GM19438 (cell line): ENCODE measurements around the gene ATCAY.
"Not testable (repeated sequence)": the region's sequence is repeated elsewhere in the genome, so short reads cannot be mapped to it uniquely, and the experiment has no call there.

Experiments
- ATAC-seq: cut with Tn5 transposase; IDR thresholded peaks from one replicate; pipeline ENCODE4 v1.9.1; 2021; ENCODE audit warnings: low read depth; ENCODE audit not compliant: unreplicated experiment

Gene ATCAY

DNA sequence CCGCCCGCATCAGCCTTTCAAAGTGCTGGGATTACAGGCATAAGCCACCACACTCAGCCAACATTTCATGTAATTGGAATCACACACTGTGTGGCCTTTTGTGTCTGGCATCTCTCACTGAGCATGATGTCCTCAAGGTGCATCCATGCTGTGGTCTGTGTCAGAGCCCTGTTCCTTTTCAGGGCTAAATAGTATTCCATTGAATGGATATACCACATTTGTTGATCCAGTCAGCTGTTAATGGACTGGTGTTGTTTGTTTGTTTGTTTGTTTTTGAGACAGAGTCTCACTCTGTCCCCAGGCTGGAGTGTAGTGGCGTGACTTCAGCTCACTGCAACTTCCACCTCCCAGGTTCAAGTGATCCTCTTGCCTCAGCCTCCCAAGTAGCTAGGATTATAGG lies 17.9 kb downstream of the ATCAY start:
- ATAC-seq: no peak

GRCh38 chr19:3899531-3900294 lies 19.2 kb downstream of the ATCAY start:
- ATAC-seq: no peak

DNA sequence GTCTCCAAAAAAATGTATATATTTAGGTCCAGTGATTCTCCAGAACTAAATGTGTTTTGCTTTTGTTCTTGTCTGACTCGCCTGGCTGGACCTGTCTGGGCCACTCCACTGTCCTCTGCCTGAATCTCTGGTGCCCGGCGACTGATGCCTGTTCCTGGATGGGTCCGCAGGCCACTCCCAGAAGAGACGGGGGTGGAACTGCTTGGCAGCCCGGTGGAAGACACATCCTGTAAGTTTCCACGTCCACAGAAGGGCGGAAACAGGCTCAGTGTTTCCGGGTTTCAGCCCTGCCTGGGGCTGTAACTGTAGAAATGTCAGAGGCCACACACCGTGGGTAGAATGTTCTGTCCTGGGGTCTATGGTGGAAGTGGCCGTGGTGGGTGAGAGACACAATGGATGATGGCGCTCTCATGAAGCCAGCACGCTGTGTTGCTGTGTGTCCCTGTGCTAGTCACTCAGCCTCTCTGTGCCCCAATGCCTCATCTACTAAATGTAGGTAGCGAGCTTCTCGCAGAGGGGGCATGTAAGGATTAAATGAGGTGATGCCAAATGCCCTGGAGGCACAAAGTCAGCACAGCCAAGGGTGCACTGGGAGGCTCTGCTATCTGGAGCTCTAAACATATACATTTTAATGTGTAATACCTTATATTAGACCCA lies 22.0 kb downstream of the ATCAY start:
- no peak for ATAC-seq

DNA sequence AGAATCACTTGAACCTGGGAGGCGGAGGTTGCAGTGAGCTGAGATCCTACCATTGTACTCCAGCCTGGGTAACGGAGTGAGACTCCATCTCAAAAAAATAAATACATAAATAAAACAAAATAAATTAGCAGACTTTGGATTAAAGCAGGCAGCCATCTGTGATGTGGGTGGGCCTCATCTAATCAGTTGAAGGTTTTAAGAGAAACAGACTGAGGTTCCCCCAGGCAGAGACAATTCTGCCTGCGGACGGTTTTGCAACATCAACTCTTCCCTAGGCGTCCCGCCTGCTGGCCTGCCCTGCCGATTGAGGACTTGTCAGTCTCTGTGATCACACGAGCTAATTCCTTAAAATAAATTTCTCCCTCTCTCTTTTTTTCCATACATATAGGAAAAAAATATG lies 23.7 kb downstream of the ATCAY start:
- no peak for ATAC-seq

DNA sequence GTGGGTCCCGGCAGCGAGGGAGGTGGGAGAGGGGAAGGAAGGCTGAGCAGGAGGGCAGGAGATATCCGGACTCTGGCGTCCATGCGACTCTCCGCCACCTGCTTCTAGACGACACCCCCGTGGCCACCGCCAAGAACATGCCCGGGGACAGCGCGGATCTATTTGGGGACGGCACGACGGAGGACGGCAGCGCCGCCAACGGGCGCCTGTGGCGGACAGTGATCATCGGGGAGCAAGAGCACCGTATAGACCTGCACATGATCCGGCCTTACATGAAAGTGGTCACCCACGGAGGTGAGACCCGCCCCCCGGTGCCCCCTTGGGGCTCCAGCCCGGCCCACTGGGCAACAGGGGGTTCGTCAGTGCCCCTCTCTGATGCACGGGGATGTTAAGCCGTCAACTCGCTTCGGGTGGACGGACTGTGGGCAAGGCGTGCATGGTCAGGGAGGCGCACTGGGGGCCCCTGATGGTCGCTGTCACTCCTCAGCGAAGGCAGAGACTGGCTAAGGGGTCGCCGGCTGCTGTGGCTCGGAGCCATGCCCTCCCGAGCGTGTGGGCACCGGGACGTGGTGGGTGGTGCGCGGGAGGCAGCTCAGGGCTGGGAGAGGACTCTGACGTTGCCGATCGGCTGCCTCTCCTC lies 27.3 kb downstream of the ATCAY start:
- no peak for ATAC-seq

DNA sequence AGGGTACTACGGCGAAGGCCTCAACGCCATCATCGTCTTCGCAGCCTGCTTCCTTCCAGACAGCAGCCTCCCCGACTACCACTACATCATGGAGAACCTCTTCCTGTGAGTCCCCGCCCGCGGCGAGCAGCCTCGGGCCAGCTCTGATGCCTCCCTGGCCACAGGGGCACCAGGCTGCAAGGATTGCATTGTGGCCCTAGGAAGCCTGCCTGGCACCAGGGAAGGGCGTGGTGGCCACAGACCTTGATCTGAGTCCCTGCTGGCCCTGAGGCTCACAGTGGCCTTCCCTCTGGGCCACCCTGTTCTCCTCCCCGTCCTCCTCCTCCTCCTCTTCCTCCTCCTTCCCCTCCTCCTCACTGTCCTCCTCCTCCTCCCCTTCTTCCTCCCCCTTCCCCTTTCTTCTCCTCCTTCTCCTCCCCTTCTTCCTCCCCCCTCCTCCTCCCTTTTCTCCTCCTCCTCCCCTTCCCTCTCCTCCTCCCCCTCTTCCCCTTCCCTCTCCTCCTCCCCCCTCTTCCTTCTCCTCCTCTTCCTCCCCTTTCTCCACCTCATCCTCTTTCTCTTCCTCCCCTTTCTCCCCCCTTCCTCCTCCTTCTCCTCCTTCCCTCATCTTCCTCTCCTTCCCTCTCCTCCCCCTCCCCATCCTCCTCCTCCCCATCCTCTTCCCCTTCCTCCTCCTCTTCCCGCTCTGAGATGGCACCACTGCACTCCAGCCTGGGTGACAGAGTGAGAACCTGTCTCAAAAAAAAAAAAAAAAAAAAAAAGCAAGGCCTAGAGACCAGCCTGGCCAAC lies 28.0 kb downstream of the ATCAY start:
- ATAC-seq: no peak

- no peak for ATAC-seq
Observed at GRCh38 chr19:3910105-3910504, 29.6 kb downstream of the ATCAY start.

- ATAC-seq: no peak
Observed at GRCh38 chr19:3914199-3914598, 33.7 kb downstream of the ATCAY start.

GRCh38 chr19:3916033-3916432 lies 35.5 kb downstream of the ATCAY start:
- ATAC-seq: no peak

- ATAC-seq: no peak
Observed at GRCh38 chr19:3919793-3920192, 39.3 kb downstream of the ATCAY start.

DNA sequence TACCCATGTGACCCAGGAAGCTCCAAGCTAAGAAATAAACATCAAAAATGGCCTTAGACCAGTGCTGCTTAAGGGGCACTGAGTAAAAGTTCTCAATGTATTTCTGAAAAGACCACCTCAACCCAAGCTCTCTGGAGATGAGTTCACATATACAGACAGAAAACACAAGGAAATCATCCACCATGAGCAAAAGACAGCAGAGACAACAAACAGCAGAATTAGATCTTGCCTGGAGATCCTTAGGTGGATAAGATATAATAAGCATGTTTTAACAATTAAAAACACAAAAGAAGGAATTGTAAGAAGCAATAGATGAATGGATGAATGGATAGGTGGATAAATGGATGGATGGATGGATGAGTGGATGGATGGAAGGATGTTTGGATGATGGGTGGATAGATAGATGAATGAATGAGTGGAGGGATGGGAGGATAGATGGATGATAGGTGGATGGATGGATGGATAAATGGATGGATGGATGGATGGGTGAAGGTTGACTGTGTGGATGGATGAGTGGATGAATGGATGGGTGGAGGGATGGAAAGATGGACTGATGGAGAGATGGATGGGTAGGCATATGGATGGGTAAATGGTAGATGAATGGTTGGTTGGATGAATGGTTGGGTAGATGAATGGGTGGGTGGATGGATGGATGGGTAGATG lies 42.7 kb downstream of the ATCAY start:
- ATAC-seq: no peak

DNA sequence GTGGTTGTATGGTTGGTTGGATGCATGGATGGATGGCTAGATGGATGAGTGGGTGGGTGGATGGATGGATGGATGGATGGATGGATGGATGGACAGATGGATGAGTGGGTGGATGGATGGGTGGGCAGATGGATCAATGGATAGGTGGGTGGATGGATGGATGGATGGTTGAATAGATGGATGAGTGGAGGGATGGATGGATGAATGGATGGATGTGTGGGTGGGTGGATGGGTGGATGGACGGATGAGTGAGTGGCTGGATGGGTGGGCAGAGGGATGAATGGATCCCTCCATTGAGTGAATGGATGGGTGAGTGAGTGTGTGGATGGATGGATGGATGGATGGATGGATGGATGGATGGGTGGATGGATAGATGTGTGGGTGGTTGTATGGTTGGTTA lies 43.4 kb downstream of the ATCAY start:
- no peak for ATAC-seq

GRCh38 chr19:3931041-3931440 lies 50.6 kb downstream of the ATCAY start:
- ATAC-seq: no peak

DNA sequence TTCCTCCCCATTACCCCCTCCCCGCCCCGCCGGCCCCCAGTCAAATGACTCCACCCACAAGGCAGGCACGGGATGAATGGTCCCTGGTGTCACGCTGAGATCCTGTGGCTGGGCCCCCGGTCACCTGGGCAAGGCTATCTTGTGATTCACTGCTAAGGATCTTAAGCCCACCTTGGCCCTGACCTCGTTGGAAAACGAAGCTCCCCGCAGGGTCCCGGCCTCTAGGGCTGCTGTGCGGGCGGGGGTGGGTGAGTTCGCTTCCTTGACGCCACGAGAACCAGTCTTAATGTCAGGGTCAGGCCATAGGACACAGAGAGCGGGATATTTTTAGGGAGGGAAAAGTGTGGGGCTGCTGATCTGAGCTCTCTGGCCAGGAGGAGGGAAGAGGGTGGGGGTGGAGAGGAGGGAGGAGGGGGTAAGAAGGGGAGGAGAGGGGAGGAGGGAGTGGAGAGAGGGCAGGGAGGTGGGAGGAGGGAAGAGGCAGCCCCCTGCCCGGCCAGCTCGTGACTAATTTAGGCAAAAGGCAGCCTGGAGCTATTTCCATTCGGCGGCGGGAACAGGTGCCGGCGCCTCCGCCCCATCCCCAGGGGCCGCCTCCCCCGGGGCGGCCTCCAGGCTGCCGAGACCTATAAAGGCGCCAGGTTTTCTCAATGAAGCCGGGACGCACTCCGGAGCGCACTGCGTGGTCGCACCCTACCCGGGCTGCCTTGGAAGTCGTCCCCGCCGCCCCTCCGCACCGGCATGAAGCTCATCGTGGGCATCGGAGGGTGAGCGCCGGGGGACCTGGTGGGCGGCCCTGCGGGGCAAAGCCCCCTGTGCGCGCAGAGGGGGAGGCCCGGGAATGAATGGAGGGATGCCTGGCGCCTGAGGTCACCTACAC lies 52.7 kb downstream of the ATCAY start, which contains the start of gene NMRK2:
Gene NMRK2, plus strand, starts transcription at position 139 of the 880 bp plus-strand sequence. Its CDS starts 603 bp downstream, at position 742.
- no peak for ATAC-seq

DNA sequence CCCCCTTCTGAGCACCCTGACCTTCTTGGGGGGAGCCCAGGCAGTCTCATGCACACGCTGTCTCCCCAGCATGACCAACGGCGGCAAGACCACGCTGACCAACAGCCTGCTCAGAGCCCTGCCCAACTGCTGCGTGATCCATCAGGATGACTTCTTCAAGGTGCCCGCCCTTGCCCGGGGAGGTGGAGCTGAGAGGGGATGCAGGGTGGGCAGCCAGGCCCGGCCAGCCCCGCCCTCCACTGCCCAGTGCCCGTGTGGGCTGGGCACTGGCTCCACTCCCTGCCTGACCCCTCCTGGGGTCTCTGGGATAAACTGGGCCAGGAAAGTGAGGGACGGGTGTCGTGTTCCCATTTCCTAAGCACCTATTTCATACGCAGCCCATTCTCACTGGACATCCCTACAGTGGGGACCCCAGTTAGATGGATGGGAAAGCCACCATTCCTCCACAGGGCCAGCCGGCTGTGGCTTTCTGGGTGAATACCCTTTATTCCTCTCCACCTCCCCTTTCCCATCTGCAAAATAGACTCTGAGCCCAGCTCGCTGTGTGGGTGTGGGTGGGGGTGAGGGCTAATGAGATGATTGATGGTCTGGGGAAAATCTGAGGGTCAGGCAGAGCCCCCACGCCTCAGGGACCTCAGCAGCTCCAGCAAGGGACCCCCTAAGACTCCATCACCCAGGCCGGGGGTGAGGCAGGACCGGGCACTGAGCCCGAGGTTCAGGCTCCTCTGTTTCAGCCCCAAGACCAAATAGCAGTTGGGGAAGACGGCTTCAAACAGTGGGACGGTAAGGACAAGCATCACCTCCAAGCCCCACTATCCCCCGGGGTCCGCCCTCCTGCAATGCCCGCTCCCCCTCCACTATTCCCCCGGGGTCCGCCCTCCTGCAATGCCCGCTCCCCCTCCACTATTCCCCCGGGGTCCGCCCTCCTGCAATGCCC lies 56.3 kb downstream of the ATCAY start:
- ATAC-seq: no peak

DNA sequence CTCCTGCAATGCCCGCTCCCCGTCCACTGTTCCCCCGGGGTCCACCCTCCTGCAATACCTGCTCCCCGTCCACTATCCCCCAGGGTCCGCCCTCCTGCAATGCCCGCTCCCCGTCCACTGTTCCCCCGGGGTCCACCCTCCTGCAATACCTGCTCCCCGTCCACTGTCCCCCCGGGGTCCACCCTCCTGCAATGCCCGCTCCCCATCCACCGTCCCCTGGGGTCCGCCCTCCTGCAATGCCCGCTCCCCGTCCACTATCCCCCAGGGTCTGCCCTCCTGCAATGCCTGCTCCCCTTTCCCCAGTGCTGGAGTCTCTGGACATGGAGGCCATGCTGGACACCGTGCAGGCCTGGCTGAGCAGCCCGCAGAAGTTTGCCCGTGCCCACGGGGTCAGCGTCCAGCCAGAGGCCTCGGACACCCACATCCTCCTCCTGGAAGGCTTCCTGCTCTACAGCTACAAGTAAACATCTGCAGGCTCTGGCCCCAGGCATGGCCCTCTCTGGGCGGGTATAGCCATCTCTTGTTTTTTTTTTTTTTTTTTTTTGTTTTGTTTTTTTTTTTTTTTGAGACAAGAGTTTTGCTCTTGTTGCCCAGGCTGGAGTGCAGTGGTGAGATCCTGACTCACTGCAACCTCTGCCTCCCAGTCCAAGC lies 57.9 kb downstream of the ATCAY start:
- ATAC-seq: not testable (repeated sequence)

GRCh38 chr19:3942790-3943409 lies 62.4 kb downstream of the ATCAY start:
- no peak for ATAC-seq
